K562 (cell line): Measurements from ENCODE around the gene POLL. TPM values are rescaled to one million over a fixed set of nuclear protein-coding genes. Genes with fewer than 3 reads are reported as not detected.

Source experiments
- CREB3 ChIP-seq: fragments of 450-650 bp; conservative IDR thresholded peaks from 2 replicates; pipeline ENCODE4 v1.6.1; 2016; ENCODE audit warnings: missing genetic modification characterization, low read depth, mild to moderate bottlenecking, missing compliant biosample characterization, moderate library complexity
- HLTF ChIP-seq: fragments of 450-650 bp; IDR thresholded peaks from 2 replicates; pipeline ENCODE4 v1.6.1; 2016
- LARP7 ChIP-seq: fragments of 450-650 bp; IDR thresholded peaks from 2 replicates; pipeline ENCODE4 v1.6.1; 2016
- MAFF ChIP-seq: IDR thresholded peaks from 2 replicates; pipeline ENCODE4 v1.6.1; 2012; ENCODE audit warnings: low read length, improper control_type of control experiment
- MAZ ChIP-seq, 2 experiments: fragments of 450-650 bp in 1 of 2; sonication (generic) in 1 of 2; formaldehyde crosslinking; IDR thresholded peaks in 1 of 2; conservative IDR thresholded peaks in 1 of 2; 2 replicates each; pipeline versions ENCODE4 v1.4.0 to v1.5.0; 2020; ENCODE audit warnings: mild to moderate bottlenecking in 1 of 2, missing genetic modification reagents in 1 of 2
- NFE2 ChIP-seq: IDR thresholded peaks from 2 replicates; pipeline ENCODE4 v1.6.1; 2014; ENCODE audit warnings: antibody characterized with exemption, low read depth
- PURB ChIP-seq: sonication (generic); formaldehyde crosslinking; IDR thresholded peaks from 2 replicates; pipeline ENCODE4 v1.9.0; 2021; ENCODE audit warnings: low read depth, mild to moderate bottlenecking, missing genetic modification reagents
- THRAP3 ChIP-seq: fragments of 450-650 bp; IDR thresholded peaks from 2 replicates; pipeline ENCODE4 v1.6.1; 2016; ENCODE audit warnings: mild to moderate bottlenecking, inconsistent platforms, borderline replicate concordance
- ZKSCAN3 ChIP-seq: fragments of 250-450 bp; sonication (Bioruptor Pico); IDR thresholded peaks from 2 replicates; pipeline ENCODE4 v1.4.0; 2020
- ZNF197 ChIP-seq: fragments of 200-800 bp; sonication (Bioruptor generic); IDR thresholded peaks from 2 replicates; pipeline ENCODE4 v1.6.1; 2016; ENCODE audit warnings: low read depth, missing genetic modification characterization, missing compliant biosample characterization
- polyA plus RNA-seq, 8 experiments: library from polyadenylated mRNA; depleted of rRNA in 4 of 8; stranded (reverse) in 5 of 8; unstranded in 3 of 8; fragments of >200 nt; fragmentation: Nextera tagmentation in 2 of 8; fragmentation: Illumina TruSeq in 1 of 8; extraction: Ambion mirVana in 2 of 8; extraction: Trizol in 1 of 8; gene quantifications; 2 replicates each; pipeline versions ENCODE4 v1.2.1 to v1.2.3, GENCODE V29; 2011 to 2014; ENCODE audit warnings: inconsistent platforms in 1 of 8, missing spikeins in 1 of 8
- total RNA-seq, 7 experiments: library from RNA; depleted of rRNA in 6 of 7; stranded (reverse); fragments of >200 nt in 6 of 7; fragmentation: Illumina TruSeq in 2 of 7; extraction: Trizol in 2 of 7; gene quantifications; 2 replicates each; pipeline versions ENCODE4 v1.2.1 to v1.2.3, GENCODE V29; 2011 to 2021; ENCODE audit warnings: low replicate concordance in 1 of 7
- TF ChIP-seq, protein P1 (sequence below): sonication (generic); formaldehyde crosslinking; IDR thresholded peaks from 2 replicates; pipeline ENCODE4 v1.8.0; 2022; ENCODE audit warnings: mild to moderate bottlenecking, missing genetic modification reagents
- TF ChIP-seq, protein P2 (sequence below): fragments of 450-650 bp; IDR thresholded peaks from 2 replicates; pipeline ENCODE4 v1.6.1; 2018; ENCODE audit warnings: mild to moderate bottlenecking, low read depth; ENCODE audit not compliant: partially characterized antibody
- TF ChIP-seq, protein P3 (sequence below): fragments of 450-650 bp; IDR thresholded peaks from 2 replicates; pipeline ENCODE4 v1.6.1; 2017; ENCODE audit warnings: mild to moderate bottlenecking, moderate library complexity

POLL gene
- total and polyA plus RNA-seq, 9 of the 15 experiments (the other 6 are each of a cell fraction or from before 2014, with no cell fraction given): 1.2 to 18.7 (median 10.9) TPM

DNA sequence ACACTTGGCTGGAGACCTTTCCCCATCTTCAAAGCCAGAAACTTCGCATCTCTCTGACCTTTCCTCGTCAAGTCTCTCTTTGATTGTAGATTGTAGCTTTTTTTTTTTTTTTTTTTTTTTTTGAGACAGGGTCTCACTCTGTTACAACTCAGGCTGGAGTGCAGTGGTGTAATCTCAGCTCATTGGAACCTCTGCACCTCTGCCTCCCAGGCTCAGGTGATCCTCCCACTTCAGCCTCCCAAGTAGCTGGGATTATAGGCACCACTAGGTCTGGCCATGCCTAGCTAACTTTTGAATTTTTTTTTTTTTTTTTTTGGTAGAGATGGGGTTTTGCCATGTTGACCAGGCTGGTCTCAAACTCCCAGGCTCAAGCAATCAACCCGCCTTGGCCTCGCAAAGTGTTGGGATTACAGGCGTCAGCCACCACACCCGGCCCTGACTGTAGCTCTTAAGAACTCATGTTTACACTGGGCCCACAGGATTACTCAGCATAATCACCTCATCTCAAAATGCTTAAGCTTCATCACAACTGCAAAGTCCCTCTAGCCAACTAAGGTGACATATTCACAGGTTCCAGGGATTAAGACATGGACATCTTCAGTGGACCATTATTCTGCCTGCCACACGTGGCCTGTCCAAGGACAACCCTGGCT is 11.7 kb downstream of the POLL start (continued):
- TF ChIP-seq, protein P1, sequence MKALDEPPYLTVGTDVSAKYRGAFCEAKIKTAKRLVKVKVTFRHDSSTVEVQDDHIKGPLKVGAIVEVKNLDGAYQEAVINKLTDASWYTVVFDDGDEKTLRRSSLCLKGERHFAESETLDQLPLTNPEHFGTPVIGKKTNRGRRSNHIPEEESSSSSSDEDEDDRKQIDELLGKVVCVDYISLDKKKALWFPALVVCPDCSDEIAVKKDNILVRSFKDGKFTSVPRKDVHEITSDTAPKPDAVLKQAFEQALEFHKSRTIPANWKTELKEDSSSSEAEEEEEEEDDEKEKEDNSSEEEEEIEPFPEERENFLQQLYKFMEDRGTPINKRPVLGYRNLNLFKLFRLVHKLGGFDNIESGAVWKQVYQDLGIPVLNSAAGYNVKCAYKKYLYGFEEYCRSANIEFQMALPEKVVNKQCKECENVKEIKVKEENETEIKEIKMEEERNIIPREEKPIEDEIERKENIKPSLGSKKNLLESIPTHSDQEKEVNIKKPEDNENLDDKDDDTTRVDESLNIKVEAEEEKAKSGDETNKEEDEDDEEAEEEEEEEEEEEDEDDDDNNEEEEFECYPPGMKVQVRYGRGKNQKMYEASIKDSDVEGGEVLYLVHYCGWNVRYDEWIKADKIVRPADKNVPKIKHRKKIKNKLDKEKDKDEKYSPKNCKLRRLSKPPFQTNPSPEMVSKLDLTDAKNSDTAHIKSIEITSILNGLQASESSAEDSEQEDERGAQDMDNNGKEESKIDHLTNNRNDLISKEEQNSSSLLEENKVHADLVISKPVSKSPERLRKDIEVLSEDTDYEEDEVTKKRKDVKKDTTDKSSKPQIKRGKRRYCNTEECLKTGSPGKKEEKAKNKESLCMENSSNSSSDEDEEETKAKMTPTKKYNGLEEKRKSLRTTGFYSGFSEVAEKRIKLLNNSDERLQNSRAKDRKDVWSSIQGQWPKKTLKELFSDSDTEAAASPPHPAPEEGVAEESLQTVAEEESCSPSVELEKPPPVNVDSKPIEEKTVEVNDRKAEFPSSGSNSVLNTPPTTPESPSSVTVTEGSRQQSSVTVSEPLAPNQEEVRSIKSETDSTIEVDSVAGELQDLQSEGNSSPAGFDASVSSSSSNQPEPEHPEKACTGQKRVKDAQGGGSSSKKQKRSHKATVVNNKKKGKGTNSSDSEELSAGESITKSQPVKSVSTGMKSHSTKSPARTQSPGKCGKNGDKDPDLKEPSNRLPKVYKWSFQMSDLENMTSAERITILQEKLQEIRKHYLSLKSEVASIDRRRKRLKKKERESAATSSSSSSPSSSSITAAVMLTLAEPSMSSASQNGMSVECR (CRISPR knock-in tag): no peak
- TF ChIP-seq, protein P2, sequence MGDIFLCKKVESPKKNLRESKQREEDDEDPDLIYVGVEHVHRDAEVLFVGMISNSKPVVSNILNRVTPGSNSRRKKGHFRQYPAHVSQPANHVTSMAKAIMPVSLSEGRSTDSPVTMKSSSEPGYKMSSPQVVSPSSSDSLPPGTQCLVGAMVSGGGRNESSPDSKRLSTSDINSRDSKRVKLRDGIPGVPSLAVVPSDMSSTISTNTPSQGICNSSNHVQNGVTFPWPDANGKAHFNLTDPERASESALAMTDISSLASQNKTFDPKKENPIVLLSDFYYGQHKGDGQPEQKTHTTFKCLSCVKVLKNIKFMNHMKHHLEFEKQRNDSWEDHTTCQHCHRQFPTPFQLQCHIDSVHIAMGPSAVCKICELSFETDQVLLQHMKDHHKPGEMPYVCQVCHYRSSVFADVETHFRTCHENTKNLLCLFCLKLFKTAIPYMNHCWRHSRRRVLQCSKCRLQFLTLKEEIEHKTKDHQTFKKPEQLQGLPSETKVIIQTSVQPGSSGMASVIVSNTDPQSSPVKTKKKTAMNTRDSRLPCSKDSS: no peak
- TF ChIP-seq THRAP3 (no peak), MAFF (peak; percentile 74), CREB3 (tag) (0 out of 2 replicates have a peak, but pooled peaks have one; percentile 34), LARP7 (no peak), HLTF (0 out of 2 replicates have a peak, but pooled peaks have one; percentile 8), ZKSCAN3 (CRISPR knock-in tag) (no peak), PURB (CRISPR knock-in tag) (no peak), ZNF197 (peak; percentile 55; the same call in 1 of the 2 replicates), NFE2 (peak; percentile 90), MAZ (CRISPR knock-in tag; conservative IDR thresholded peaks at IDR 0.05 in 1 of 2, IDR thresholded peaks at IDR 0.05 in 1 of 2) (no peak; a peak in 1 of 4 replicates)
- TF ChIP-seq, protein P3, sequence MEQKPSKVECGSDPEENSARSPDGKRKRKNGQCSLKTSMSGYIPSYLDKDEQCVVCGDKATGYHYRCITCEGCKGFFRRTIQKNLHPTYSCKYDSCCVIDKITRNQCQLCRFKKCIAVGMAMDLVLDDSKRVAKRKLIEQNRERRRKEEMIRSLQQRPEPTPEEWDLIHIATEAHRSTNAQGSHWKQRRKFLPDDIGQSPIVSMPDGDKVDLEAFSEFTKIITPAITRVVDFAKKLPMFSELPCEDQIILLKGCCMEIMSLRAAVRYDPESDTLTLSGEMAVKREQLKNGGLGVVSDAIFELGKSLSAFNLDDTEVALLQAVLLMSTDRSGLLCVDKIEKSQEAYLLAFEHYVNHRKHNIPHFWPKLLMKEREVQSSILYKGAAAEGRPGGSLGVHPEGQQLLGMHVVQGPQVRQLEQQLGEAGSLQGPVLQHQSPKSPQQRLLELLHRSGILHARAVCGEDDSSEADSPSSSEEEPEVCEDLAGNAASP: no peak
